K562 (cell line): ENCODE results near the gene ENTPD6. TPM values are rescaled to one million over a fixed set of nuclear protein-coding genes. Genes with fewer than 3 reads are reported as not detected.

Source experiments
- ATF2 ChIP-seq: sonication (generic); formaldehyde crosslinking; IDR thresholded peaks from 2 replicates; pipeline ENCODE4 v1.8.1; 2022; ENCODE audit warnings: missing genetic modification reagents
- CBFA2T2 ChIP-seq: fragments of 450-650 bp; conservative IDR thresholded peaks from 2 replicates; pipeline ENCODE4 v1.6.1; 2017; ENCODE audit warnings: mild to moderate bottlenecking
- CREB3L1 ChIP-seq: fragments of 450-650 bp; IDR thresholded peaks from 2 replicates; pipeline ENCODE4 v1.6.1; 2014; ENCODE audit warnings: low read depth, mild to moderate bottlenecking, moderate library complexity, borderline replicate concordance
- E4F1 ChIP-seq: fragments of 250-450 bp; sonication (Bioruptor Pico); IDR thresholded peaks from 2 replicates; pipeline ENCODE4 v1.5.0; 2021; ENCODE audit warnings: mild to moderate bottlenecking, borderline replicate concordance
- FOXJ2 ChIP-seq: fragments of 200-800 bp; sonication (Bioruptor generic); IDR thresholded peaks from 2 replicates; pipeline ENCODE4 v1.6.1; 2016; ENCODE audit warnings: missing genetic modification characterization, missing compliant biosample characterization
- JUNB ChIP-seq: fragments of 450-650 bp; formaldehyde crosslinking; conservative IDR thresholded peaks from 2 replicates; pipeline ENCODE4 v1.4.0; 2020; ENCODE audit warnings: mild to moderate bottlenecking
- MAFK ChIP-seq: IDR thresholded peaks from 2 replicates; pipeline ENCODE4 v1.6.1; 2011; ENCODE audit warnings: low read length, improper control_type of control experiment
- MAZ ChIP-seq, 2 experiments: fragments of 450-650 bp in 1 of 2; sonication (generic) in 1 of 2; formaldehyde crosslinking; IDR thresholded peaks in 1 of 2; conservative IDR thresholded peaks in 1 of 2; 2 replicates each; pipeline versions ENCODE4 v1.4.0 to v1.5.0; 2020; ENCODE audit warnings: mild to moderate bottlenecking in 1 of 2, missing genetic modification reagents in 1 of 2
- MLLT1 ChIP-seq, 2 experiments: fragments of 450-650 bp; IDR thresholded peaks; 2 replicates each; pipeline ENCODE4 v1.6.1; 2016
- MYNN ChIP-seq, 2 experiments: sonication (generic); formaldehyde crosslinking in 1 of 2; IDR thresholded peaks; 2 replicates each; pipeline versions ENCODE4 v1.5.0 to v1.6.1; 2016 to 2020; ENCODE audit warnings: antibody characterized with exemption in 1 of 2, missing genetic modification reagents in 1 of 2
- SIN3A ChIP-seq, 2 experiments: fragments of 150-350 bp in 1 of 2; IDR thresholded peaks; 2 replicates each; pipeline ENCODE4 v1.6.1; 2011 to 2016; ENCODE audit warnings: borderline replicate concordance in 2 of 2, low read depth in 2 of 2, low read length in 2 of 2, mild to moderate bottlenecking in 2 of 2, moderate library complexity in 2 of 2; ENCODE audit not compliant: control insufficient read depth in 1 of 2
- STAT5A ChIP-seq: IDR thresholded peaks from 2 replicates; pipeline ENCODE4 v1.6.1; 2012; ENCODE audit warnings: low read length, inconsistent platforms, borderline replicate concordance
- TCFL5 ChIP-seq: fragments of 250-450 bp; sonication (Bioruptor Pico); conservative IDR thresholded peaks from 2 replicates; pipeline ENCODE4 v1.6.1; 2021; ENCODE audit warnings: mild to moderate bottlenecking, moderate library complexity, matching md5 sums
- TSC22D4 ChIP-seq: fragments of 450-650 bp; IDR thresholded peaks from 2 replicates; pipeline ENCODE4 v1.6.1; 2016; ENCODE audit warnings: missing genetic modification characterization, missing biosample characterization, control low read depth
- ZFP30 ChIP-seq: fragments of 250-450 bp; sonication (Bioruptor Pico); IDR thresholded peaks from 2 replicates; pipeline ENCODE4 v1.8.0; 2022; ENCODE audit warnings: moderate library complexity, mild to moderate bottlenecking, inconsistent platforms, borderline replicate concordance
- ZFPM2 ChIP-seq: fragments of 250-450 bp; sonication (Bioruptor Pico); IDR thresholded peaks from 2 replicates; pipeline ENCODE4 v1.5.1; 2022; ENCODE audit warnings: mild to moderate bottlenecking
- ZNF175 ChIP-seq: fragments of 200-800 bp; sonication (Bioruptor generic); IDR thresholded peaks from 2 replicates; pipeline ENCODE4 v1.6.1; 2016; ENCODE audit warnings: low read depth, mild to moderate bottlenecking, missing genetic modification characterization, missing compliant biosample characterization
- ZNF644 ChIP-seq: fragments of 200-800 bp; sonication (Bioruptor generic); IDR thresholded peaks from 2 replicates; pipeline ENCODE4 v1.6.1; 2016; ENCODE audit warnings: low read depth, missing genetic modification characterization, missing compliant biosample characterization
- ZNF668 ChIP-seq: fragments of 250-450 bp; sonication (Bioruptor Pico); IDR thresholded peaks from 2 replicates; pipeline ENCODE4 v1.8.0; 2022; ENCODE audit warnings: mild to moderate bottlenecking, inconsistent platforms
- ZZZ3 ChIP-seq: fragments of 450-650 bp; IDR thresholded peaks from 2 replicates; pipeline ENCODE4 v1.6.1; 2016; ENCODE audit warnings: antibody characterized with exemption, mild to moderate bottlenecking, moderate library complexity
- polyA plus RNA-seq, 8 experiments: library from polyadenylated mRNA; depleted of rRNA in 4 of 8; stranded (reverse) in 5 of 8; unstranded in 3 of 8; fragments of >200 nt; fragmentation: Nextera tagmentation in 2 of 8; fragmentation: Illumina TruSeq in 1 of 8; extraction: Ambion mirVana in 2 of 8; extraction: Trizol in 1 of 8; gene quantifications; 2 replicates each; pipeline versions ENCODE4 v1.2.1 to v1.2.3, GENCODE V29; 2011 to 2014; ENCODE audit warnings: inconsistent platforms in 1 of 8, missing spikeins in 1 of 8
- total RNA-seq, 7 experiments: library from RNA; depleted of rRNA in 6 of 7; stranded (reverse); fragments of >200 nt in 6 of 7; fragmentation: Illumina TruSeq in 2 of 7; extraction: Trizol in 2 of 7; gene quantifications; 2 replicates each; pipeline versions ENCODE4 v1.2.1 to v1.2.3, GENCODE V29; 2011 to 2021; ENCODE audit warnings: low replicate concordance in 1 of 7

ENTPD6 gene
- total and polyA plus RNA-seq, 9 of the 15 experiments (the other 6 are each of a cell fraction or from before 2014, with no cell fraction given), result 0.82 to 36.8 (median 22.4) TPM

- peak; percentile 36; the same call in 1 of the 2 replicates for TF ChIP-seq CREB3L1
- no peak for TF ChIP-seq ZFP30 (CRISPR knock-in tag)
- 0 out of 2 replicates have a peak, but pooled peaks have one; percentile 28 for TF ChIP-seq STAT5A
- TF ChIP-seq ZNF644, result no peak
- TF ChIP-seq ATF2, result no peak
- TF ChIP-seq TSC22D4, result no peak
- TF ChIP-seq ZNF668 (CRISPR knock-in tag), result no peak
- no peak for TF ChIP-seq TCFL5 (CRISPR knock-in tag)
- TF ChIP-seq CBFA2T2, result no peak
- TF ChIP-seq JUNB (CRISPR knock-in tag), result peak; percentile 97
- peak; percentile 36 to 42; a peak in 2 of 4 replicates for TF ChIP-seq MAZ (CRISPR knock-in tag; conservative IDR thresholded peaks at IDR 0.05 in 1 of 2, IDR thresholded peaks at IDR 0.05 in 1 of 2)
- TF ChIP-seq E4F1 (CRISPR knock-in tag), result no peak
- TF ChIP-seq ZZZ3, result no peak
- TF ChIP-seq ZNF175, result no peak; the same call in 1 of the 2 replicates
- no peak for TF ChIP-seq ZFPM2 (CRISPR knock-in tag)
- TF ChIP-seq FOXJ2 (tag), result no peak
- peak; percentile 5; the same call in 1 of the 2 replicates for TF ChIP-seq MAFK
- no peak; a peak in 1 of 4 replicates for TF ChIP-seq MLLT1 (IDR thresholded peaks at IDR 0.05)
- TF ChIP-seq MYNN (IDR thresholded peaks at IDR 0.05), result peak; percentile 42; the same call in 1 of the 2 replicates
- no peak for TF ChIP-seq MYNN (CRISPR knock-in tag; IDR thresholded peaks at IDR 0.05)
- TF ChIP-seq SIN3A (IDR thresholded peaks at IDR 0.05; ENCODE audit: borderline replicate concordance in 2 of 2, control insufficient read depth in 1 of 2, low read depth in 2 of 2, low read length in 2 of 2), result no peak
These were observed 42.3 kb downstream of the ENTPD6 start (continued) for GRCh38 chr20:25237610-25238318.
